NCI-H2081 treated with DMSO at 0.1 percent for 48 hours (cell line): ENCODE data around the gene TESK2.
"Not testable (repeated sequence)": the region's sequence is repeated elsewhere in the genome, so short reads cannot be mapped to it uniquely, and the experiment has no call there.

Source experiments
- DNase-seq: peaks from one replicate; lab custom pipeline; 2025; lab: John Stamatoyannopoulos, UW

The TESK2 gene

DNA sequence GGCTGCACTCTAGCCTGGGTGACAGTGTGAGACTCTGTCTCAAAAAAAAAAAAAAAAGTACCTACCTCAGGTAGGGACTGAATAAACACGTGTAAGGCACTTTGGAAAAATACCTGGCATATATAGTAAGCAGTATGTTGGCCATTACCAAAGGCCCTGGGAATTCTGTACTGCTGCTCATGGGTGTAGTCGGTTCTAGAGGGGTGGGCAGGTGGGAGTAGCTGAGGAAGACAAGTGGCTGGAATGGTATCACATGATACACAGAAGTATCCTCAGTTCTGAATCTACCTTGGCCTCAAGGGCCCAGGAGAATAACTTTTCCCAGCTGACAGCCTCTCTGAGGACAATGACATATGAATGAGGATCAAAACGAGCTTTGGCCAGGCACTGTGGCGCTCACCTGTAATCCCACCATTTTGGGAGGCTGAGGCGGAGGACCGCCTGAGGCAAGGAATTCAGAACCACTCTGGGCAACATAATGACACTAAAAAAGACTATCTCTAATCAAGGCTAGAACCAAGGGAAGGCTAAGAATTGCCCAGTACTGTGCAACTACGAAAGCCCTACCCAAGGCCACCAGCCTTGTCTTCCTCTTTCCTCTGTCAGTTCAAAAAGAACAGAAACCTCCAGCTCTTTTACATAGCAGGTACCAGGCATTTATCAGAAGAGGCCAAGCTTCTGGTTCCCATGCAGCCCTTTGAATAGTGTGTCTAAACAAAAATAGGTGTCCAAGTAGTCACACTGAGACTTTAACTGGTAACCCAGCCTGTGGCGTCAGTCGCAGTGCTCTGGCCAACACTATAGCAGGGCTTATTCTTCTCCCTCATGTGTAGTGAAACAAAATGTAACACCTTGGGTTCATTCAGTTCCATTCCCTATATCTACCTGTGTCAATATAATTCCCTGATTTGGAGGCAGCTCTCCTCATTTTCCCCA is 19.3 kb upstream of the TESK2 start:
- DNase-seq: no peak

DNA sequence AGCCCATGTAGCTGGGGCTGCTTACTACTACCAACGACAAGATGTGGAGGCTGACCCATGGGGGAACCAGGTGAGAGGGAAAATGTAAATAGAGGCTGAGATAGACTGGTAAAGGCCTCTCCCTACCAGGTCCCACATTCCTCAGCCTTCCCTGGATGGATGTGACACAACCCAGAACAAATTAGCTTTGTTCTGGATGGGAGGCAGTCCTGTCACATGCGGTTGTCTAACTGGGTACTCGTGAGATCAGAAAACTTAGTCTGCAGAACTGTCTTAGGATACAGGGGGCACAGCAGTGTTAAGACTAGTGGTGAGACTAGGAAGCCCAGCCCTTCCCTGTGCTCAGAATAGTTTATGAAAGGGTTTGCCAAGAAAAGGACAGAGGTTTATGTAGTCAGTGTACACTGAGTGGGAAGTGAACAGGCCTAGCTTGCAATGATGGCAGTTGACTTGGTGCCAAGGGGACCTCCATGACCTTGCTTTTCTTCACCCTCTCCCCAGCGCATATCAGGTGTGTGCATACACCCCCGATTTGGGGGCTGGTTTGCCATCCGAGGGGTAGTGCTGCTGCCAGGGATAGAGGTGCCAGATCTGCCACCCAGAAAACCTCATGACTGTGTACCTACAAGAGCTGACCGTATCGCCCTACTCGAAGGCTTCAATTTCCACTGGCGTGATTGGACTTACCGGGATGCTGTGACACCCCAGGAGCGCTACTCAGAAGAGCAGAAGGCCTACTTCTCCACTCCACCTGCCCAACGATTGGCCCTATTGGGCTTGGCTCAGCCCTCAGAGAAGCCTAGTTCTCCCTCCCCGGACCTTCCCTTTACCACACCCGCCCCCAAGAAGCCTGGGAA is 17.6 kb upstream of the TESK2 start:
- DNase-seq: no peak

DNA sequence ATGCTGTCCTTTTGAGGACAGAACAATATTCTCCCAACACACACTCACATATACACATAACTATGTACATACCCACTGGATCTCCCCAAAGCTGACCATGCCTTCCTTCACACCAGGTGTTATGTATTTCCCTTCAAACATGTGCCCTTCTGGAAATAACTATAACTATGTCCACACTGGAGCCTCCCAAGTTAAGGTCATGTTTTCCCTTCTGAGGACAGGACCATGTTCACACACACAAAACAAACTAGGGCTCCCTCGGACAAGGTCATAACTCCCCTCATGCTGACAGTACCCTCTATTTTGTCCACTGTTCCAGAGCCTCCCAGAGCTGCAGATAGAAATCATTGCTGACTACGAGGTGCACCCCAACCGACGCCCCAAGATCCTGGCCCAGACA is 16.9 kb upstream of the TESK2 start:
- DNase-seq: no peak

DNA sequence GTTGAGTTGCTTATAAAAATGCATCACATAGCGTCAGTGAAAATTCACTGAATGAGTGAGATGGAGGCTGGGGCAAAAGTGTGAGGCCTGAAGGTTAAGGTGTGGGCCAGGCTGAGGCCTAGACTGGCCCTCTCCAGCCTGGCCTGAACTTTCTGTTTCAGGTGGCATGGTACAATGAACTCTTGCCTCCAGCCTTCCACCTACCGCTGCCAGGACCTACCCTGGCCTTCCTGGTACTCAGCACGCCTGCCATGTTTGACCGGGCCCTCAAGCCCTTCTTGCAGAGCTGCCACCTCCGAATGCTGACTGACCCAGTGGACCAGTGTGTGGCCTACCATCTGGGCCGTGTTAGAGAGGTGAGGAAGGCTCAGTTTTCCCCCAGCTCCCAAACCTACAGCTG is 16.2 kb upstream of the TESK2 start:
- no peak for DNase-seq

DNA sequence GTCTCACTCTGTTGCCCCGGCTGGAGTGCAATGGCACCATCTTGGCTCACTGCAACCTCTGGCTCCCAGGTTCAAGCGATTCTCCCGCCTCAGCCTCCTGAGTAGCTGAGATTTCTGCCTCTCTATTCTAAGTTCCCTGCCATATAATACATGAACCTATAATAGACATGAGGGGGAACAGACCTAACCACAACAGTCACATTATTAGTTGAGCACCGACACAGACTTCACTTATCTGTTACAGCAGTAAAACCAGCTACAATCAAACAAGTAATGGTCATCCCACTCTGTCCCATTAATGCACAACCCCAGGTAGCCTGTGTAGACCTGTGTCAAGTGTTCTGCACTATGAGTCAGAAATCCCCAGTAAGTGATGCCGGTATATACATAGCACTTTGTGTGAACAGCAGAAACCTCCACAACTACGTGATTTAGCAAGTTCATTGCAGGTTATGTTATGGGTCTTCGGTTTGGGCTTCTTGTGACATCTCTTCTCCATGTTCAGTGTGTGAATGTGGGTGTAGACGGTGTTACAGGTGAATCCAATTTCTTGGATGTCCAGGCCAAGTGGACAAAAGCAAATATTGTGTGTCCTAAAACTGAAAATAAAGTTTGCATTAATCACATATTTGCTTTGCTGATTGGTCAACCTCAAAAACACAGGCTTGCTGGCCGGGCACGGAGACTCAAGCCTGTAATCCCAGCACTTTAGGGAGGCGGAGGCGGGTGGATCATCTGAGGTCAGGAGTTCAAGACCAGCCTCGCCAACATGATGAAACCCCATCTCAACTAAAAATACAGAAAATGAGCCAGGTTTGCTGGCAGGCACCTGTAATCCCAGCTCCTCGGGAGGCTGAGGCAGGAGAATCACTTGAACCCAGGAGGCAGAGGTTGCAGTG is 12.7 kb upstream of the TESK2 start:
- DNase-seq: no peak

DNA sequence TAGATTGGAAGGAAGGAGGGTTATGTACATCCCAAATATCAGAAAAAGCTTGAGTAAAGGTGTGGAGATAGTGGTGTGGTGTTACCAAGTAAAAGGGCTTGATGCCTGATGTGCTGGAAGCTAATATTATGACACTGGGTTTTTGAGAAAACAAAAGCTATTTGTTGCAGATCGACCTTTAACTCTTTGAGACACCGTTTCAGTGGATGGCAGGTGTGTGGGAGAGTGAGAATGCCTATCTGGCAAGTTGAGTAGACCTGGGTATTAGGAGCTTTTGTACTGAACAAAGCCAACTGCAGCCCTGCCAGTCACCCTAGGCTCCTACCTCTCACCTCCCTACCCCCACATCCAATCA is 10.5 kb upstream of the TESK2 start:
- DNase-seq: no peak

DNA sequence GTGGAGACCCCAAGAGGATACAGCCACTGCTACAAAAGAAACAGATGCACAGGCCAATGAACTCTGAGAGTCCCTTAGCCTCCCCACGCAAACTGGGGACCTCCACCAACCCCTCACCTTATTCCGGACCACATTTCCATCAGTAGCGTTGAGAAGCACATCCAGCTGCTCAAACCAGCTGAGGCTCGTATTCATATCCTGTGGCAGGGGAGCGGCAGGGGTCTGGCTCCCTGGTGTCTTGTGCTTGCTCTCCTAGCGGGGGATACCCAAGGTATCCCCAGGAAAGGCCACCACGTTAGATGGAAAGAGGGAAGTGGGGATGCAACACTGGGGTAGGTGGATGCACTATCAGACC is 8.4 kb upstream of the TESK2 start:
- no peak for DNase-seq

DNA sequence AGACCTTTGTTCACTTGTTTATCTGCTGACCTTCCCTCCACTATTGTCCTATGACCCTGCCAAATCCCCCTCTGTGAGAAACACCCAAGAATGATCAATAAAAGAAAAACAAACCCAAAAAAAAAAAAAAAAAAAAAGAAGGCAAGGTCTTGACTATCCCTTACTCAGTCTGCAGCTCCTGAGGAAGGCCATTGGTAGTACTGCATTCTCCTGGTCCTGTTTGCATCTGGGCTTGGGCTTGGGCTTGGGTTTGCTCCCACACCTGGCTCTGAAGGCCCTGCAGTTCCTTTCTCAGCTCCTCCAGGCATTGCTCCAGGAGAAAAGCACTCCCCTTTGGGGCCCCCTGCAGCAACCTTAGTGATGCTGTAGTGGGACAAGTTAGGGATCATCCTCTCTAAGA is 7.3 kb upstream of the TESK2 start:
- DNase-seq: no peak

DNA sequence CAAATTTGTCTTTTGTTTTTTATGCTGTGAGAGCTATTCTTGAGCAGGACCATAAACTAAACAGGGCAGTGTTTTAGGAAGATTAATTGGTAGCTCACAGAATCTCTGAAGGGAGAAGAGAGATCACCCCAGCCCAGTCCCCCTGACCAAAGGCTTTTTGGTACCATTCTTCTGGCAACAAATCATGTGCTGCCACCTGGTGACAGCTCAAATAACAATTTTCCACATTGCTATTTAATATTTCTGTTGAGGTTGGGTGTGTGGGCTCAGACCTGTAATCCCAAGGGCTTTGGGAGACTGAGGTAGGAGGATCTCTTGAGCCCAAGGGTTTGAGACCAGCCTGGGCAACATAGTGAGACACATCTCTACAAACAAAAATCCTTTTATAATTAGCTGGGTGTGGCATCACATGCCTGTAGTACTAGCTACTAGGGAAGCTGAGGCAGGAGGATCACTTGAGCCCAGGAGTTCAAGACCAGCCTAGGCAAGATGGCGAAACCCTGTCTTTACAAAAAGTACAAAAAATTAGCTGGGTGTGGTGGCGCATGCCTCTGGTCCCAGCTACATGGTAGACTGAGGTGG is 2.2 kb upstream of the TESK2 start:
- no peak for DNase-seq

DNA sequence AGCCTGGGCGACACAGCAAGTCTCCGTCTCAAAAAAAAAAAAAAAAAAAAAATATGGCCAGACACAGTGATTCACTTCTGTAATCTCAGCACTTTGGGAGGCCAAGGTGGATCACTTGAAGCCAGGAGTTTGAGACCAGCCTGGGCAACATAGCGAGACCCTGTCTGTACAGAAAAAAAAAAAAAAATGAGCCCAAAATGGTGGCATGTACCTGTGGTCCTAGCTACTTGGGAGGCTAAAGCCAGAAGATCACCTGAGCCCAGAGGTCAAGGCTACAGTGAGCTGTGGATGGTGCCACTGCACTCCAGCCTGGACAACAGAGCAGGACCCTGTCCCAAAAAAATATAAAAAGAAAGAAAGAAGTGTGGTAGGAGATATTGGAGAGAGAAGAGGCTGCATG is 1.7 kb upstream of the TESK2 start:
- DNase-seq: no peak

DNA sequence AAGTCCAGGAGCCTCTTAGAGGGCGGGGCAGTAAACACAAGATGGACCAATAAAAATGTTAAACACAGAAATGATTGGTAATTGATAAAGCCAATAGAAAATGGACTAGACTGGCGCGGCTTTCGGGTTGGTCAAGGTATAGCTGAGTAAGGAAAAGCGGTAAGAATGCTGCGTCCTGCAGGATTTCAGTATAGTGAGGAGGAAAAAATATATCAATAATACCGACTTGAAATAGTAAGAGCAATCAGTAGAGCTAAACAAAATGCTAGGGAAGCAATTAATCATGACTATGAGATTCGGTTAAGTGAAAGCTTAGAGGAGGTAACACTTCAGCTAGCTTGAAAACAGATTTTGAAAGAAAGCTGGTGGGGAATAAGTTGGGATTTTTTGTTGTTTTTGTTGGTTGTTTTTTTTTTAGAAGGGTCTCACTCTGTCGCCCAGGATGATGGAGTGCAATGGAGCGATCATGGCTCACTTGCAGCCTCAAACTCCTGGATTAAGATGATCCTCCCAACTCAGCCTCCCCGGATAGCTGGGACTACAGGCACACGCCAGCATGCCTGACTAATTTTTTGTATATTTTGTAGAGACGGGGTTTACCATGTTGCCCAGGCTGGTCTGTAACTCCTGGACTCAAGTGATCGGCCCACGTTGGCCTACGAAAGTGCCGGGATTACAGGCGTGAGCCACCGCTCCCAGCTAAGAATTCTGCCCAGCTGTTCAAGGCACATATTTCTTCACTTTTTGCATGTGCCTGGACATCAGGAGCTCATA is 711 bp upstream of the TESK2 start:
- no peak for DNase-seq

DNA sequence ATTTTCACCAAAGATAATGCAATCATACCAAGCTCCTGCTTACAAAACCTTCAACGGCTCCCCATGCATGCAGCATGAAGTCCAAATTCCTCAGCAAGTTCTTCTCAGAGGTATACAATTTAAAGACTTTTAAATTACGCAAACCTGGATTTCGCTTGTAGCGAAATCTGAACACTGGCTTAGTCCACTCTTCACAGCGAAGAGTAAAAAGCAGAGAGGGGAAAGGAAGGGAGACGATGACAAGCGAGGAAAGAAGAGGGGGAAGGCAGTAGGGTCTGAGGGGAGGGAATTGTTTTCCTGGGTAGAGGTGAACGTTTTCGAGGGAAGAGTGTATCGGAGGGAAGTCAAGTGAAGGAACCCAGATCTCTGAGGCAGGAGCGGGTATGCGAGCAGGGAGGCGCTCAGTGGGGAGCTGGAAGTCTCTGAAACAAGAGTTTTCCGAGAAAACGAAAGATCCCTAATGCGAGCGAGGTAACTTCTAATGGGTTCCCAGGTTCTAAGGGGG is 790 bp downstream of the TESK2 start:
- no peak for DNase-seq

DNA sequence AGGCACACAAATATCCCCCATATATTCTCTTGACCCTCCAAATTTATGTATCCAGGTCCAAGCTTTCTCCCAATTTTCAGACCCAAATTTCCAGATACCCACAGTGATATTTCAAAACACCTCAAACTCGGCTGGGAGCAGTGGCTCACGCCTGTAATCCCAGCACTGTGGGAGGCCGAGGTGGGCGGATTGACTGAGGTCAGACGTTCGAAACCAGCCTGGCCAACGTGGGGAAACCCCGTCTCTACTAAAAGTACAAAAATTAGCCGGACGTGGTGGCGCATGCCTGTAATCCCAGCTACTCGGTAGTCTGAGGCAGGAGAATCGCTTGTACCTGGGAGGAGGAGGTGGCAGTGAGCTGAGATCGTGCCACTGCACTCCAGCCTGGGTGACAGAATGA is 1.6 kb downstream of the TESK2 start:
- not testable (repeated sequence) for DNase-seq

DNA sequence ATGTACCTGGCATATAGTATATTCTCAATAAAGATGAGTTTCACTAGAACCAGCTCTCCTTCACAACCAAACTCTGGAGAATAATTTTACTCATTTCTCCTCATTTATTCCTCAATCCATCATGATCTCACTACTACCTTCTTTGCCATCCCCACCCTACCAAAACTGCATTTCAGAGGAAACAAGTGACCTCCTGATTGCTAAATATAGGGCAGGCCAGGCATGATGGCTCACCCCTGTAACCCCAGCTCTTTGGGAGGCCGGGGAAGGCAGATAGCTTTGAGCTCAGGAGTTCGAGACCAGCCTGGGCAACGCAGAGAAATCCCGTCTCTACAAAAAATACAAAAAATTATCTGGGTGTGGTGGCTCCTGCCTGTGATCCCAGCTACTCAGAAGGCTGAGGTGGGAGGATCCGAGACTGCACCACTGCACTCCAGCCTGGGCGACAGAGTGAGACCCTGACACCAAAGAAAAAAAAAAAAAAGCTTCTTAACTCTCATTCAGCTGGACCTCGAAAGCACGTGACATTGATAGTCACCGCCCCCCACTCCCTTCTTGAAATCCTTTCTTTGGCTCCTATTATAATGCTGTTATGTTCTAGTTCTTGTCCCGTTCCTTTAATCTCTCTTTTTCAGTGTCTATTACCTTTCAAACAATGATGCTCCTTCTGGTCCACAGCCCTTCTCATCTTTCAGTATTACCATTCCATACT is 2.1 kb downstream of the TESK2 start:
- DNase-seq: no peak

DNA sequence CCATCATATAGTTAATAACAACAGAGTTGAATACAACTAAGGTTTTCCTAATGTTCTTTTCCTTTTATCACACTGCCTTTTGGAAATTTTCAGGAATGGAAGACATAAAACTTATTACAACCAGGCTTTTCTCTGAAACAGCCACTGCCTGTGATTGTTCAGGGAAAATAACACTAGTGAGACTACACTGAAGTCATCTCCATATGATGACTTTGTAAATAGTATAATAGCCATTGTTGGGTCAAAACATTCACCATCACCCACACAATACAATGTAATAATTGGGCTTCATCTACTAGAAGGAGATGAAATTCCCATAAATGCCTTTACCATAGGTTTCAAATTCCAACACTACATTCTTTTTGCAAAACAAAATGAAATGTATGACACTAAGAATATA is 5.0 kb downstream of the TESK2 start:
- no peak for DNase-seq

DNA sequence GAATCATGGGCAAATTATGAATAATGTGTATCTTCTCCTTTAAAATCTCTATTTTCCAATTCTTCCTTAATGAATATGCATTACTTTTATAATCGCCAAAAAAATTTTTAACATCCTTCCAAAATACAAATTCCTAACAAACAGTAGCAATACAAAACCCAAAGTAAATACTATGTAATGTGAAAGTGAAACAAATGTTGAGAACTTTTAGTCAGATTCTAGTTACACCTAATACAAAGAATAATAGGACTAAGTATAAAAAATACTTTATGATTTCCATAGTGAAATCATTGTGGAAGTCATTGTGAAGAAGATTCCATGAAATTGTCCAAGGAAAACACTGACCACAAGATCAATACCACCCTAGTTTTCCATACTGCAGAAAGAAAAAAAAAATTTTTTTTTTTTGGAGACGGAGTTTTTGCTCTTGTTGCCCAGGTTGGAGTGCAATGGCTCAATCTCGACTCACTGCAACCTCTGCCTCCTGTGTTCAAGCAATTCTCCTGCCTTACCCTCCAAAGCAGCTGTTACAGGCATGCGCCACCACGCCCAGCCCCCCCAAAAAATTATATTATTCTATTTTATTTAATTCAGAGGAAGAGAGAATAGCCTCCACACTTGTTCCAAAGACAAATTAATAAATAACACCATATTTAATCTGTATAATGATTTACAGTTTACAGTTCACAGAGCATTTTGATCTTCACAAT is 11.8 kb downstream of the TESK2 start:
- no peak for DNase-seq

DNA sequence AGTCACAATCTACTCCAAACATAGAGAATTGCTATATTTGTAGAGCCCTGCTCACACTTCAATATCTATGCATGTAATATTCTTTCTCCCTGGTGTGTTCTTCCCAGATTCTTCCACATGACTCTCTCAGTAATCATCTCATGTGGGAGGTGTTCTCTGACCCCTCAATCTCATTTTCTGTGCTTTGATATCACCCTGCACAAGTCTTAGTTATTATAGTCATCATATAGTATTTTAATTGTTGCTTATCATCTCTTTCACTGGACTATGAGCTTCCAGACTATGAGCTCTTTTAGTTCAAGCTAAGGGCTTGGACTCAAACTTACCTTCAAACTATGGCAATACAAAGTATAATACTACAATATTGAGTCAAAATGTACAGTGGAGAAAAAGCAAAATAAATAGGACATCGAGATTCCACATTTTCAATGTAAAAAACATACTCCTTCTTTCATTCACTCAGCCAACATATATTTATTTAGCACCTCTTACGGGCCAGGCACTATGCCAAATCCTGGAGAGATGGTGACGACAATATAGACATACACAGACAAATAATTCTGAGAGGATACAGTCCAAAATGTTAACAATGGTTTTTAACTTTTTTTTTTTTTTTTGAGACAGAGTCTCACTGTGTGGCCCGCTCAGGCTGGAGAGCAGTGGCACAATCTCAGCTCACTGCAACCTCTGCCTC is 12.7 kb downstream of the TESK2 start:
- DNase-seq: no peak

DNA sequence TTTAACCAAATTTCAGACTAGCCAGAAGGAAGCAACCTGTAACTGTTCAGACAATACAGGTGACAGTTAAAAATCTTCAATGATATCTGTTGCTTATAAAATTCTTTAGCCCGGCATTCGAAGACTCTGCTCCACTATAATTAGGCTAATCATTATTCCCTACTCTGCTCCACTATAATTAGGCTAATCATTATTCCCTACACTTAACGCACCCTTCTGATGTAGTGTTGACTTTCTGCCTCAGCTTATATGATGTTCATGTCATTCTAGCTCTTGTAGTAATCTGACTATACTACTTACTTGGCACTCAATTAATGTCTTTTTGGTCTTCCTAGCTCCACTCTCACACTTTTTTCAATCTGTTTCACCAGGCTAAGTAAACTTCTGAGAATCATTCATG is 13.3 kb downstream of the TESK2 start:
- no peak for DNase-seq

DNA sequence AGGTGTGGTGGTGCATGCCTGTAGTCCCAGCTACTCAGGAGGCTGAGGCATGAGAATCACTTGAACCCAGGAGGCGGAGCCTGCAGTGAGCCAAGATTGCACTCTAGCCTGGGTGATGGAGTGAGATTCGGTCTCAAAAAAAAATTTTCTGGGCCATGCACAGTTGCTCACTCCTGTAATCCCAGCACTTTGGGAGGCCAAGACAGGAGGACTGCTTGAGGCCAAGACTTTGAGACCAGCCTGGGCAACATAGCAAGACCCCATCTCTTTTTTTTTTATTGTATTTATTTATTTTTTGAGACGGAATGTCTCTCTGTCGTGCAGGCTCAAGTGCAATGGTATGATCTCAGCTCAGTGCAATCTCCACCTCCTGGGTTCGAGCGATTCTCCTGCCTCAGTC is 16.8 kb downstream of the TESK2 start:
- DNase-seq: not testable (repeated sequence)
